ENCODE data around the gene HOXB6. TPM values are rescaled to one million over a fixed set of nuclear protein-coding genes. Genes with fewer than 3 reads are reported as not detected.

Gene HOXB6
- polyA plus RNA-seq, 6 donors from 2014 or later, result not detected

GRCh38 chr17:48571024-48571818 is 33.6 kb downstream of the HOXB6 start:
- DNase-seq (no peak), ATAC-seq (ENCODE audit: low read depth in 2 of 2) (no peak)
- Mint-ChIP-seq H3K27ac (no peak overlapping the region), H3K27me3 (peaks cover 24 to 46% (median 41%) of the 10 kb centered on the region in 3 donors), H3K9me3 (no peaks in the 10 kb centered on the region), H3K4me3 (no peak overlapping the region), H3K4me1 (peaks cover 9 to 23% (median 18%) of the 10 kb centered on the region in 3 donors), H3K36me3 (no peaks in the 10 kb centered on the region)

DNA sequence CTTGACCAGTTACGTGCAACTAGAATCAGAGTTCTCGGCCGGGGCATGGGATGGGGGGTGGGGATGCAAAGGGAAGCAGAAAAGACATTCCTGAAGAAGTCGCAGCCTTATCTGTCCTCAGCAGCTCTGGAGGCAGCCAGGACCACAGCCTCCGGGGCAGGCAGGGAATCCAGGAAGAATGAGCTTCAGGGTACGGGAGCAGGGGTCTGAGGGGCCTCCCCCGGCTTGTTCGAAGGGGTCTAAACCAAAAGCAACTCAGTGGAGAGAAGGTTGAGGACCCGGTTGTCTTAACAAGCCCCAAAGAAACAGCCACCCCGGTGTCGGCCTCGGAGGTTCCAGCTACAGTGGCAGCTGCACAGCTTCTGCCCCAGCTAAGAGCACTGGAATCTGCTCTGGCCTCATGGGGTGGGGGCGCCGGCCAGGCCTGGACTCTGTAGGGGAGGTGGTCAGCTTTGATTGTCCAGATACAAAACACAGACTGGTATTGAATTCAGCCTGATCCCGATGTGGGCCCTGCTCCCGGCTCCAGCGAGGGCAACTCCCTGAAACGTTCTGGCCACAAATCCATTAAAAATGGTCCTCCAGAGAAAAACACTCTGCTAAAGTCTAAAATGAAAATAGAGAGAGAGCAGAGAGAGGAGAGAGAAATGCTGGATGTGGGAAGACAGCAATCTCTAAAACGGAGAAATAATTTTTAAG is 34.3 kb downstream of the HOXB6 start:
- H3K27me3 Mint-ChIP-seq, result peaks cover 24 to 40% (median 35%) of the 10 kb centered on the region in 3 donors
- H3K4me3 Mint-ChIP-seq, result no peak overlapping the region
- H3K27ac Mint-ChIP-seq, result no peak overlapping the region
- DNase-seq (no peak), ATAC-seq (ENCODE audit: low read depth in 2 of 2) (no peak)
- no peaks in the 10 kb centered on the region for H3K36me3 Mint-ChIP-seq
- no peaks in the 10 kb centered on the region for H3K9me3 Mint-ChIP-seq
- peaks cover 4 to 17% (median 11%) of the 10 kb centered on the region in 3 donors for H3K4me1 Mint-ChIP-seq

GRCh38 chr17:48569674-48570324 is 35.0 kb downstream of the HOXB6 start:
- no peak for DNase-seq
- Mint-ChIP-seq H3K4me1 (peaks cover 4 to 17% (median 11%) of the 10 kb centered on the region in 3 donors), H3K27ac (no peak overlapping the region), H3K27me3 (peaks cover 24 to 33% (median 33%) of the 10 kb centered on the region in 3 donors), H3K9me3 (no peaks in the 10 kb centered on the region), H3K4me3 (no peak overlapping the region), H3K36me3 (no peaks in the 10 kb centered on the region)
- no peak for ATAC-seq (ENCODE audit: low read depth in 2 of 2)

GRCh38 chr17:48569240-48569582 is 35.6 kb downstream of the HOXB6 start:
- DNase-seq (no peak), ATAC-seq (ENCODE audit: low read depth in 2 of 2) (no peak)
- peaks cover 4 to 17% (median 11%) of the 10 kb centered on the region in 3 donors for H3K4me1 Mint-ChIP-seq
- no peaks in the 10 kb centered on the region for H3K36me3 Mint-ChIP-seq
- no peak overlapping the region for H3K4me3 Mint-ChIP-seq
- peaks cover 21 to 29% (median 28%) of the 10 kb centered on the region in 3 donors for H3K27me3 Mint-ChIP-seq
- no peaks in the 10 kb centered on the region for H3K9me3 Mint-ChIP-seq
- H3K27ac Mint-ChIP-seq, result no peak overlapping the region

DNA sequence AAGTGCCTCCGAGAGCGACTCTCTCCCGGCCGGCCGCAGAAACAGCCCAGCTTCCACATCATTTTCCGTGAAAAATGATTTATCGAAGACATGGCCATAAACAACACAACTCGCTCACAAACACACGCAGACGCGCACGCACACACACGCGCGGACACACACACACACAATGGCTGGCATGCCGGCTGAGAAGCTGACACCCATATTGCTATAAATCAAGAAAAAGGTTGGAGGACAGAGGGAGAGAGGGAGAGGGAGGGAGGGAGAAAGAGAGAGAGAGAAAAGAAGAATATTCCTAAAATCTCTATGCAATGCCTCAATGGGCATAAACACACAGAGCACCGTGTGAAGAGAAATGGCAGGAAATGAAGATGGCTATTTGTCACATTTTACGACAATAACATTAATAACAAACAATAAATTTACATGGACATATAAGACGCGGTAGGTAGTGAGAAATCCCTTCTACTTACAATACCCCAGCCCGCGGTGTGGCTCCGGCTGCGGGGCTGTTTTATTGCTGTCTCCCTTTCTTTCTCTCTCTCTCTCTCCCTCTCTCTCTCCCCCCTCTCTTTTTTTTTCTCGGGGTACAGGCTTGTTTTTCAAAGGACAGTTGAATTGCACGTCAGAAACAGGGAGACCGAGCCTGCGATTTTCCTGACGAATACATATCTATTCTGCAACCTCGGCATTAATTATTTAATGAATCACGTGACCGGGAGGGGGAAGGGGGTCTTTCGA is 36.1 kb downstream of the HOXB6 start:
- Mint-ChIP-seq H3K4me3 (peak overlapping the region in 4 of 8 donors; percentile 36 to 68 (median 46)), H3K4me1 (peaks cover 4 to 17% (median 11%) of the 10 kb centered on the region in 3 donors), H3K36me3 (no peaks in the 10 kb centered on the region), H3K27ac (peak overlapping the region in 1 of 6 donors; percentile 4), H3K27me3 (peaks cover 19 to 26% (median 26%) of the 10 kb centered on the region in 3 donors), H3K9me3 (no peaks in the 10 kb centered on the region)
- no peak for DNase-seq
- ATAC-seq (ENCODE audit: low read depth in 2 of 2), result no peak

GRCh38 chr17:48567646-48568354 is 37.0 kb downstream of the HOXB6 start:
- no peak for DNase-seq
- H3K36me3 Mint-ChIP-seq, result no peaks in the 10 kb centered on the region
- no peak overlapping the region for H3K27ac Mint-ChIP-seq
- H3K4me1 Mint-ChIP-seq, result peaks cover 4 to 11% (median 11%) of the 10 kb centered on the region in 3 donors
- peaks cover 12 to 27% (median 26%) of the 10 kb centered on the region in 3 donors for H3K27me3 Mint-ChIP-seq
- H3K4me3 Mint-ChIP-seq, result peak overlapping the region in 1 of 8 donors; percentile 68
- H3K9me3 Mint-ChIP-seq, result no peaks in the 10 kb centered on the region
- no peak for ATAC-seq (ENCODE audit: low read depth in 2 of 2)

- H3K9me3 Mint-ChIP-seq, result no peaks in the 10 kb centered on the region
- no peak for ATAC-seq (ENCODE audit: low read depth in 2 of 2)
- H3K27me3 Mint-ChIP-seq, result peaks cover 12 to 28% (median 26%) of the 10 kb centered on the region in 3 donors
- no peaks in the 10 kb centered on the region for H3K36me3 Mint-ChIP-seq
- H3K27ac Mint-ChIP-seq, result no peak overlapping the region
- H3K4me1 Mint-ChIP-seq, result peaks cover 4 to 11% (median 11%) of the 10 kb centered on the region in 3 donors
- no peak overlapping the region for H3K4me3 Mint-ChIP-seq
- no peak for DNase-seq
Measured at GRCh38 chr17:48567209-48567608, 37.6 kb downstream of the HOXB6 start.

DNA sequence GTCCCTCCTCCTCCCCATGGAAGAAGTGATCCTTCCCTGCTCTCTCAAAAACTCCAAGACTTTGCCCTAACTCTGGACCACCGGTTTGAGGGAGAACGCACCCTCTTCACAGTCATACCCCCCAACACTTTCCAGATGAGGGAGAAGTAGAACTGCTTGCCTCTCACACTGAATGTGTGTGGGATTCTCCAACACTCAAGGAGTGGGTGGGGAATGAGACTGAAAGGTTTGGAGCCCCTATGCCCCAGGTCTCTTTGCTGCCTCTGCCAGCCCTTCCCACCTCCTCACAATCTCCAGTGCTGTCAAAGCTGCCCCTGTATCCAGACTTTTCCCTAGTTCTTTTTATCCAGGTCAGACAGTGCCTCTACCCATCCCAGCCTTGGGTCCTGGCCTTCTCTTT is 38.1 kb downstream of the HOXB6 start:
- Mint-ChIP-seq H3K9me3 (no peaks in the 10 kb centered on the region), H3K4me3 (no peak overlapping the region), H3K27me3 (peaks cover 11 to 26% (median 25%) of the 10 kb centered on the region in 3 donors), H3K27ac (no peak overlapping the region), H3K36me3 (no peaks in the 10 kb centered on the region), H3K4me1 (peaks cover 4 to 11% (median 11%) of the 10 kb centered on the region in 3 donors)
- DNase-seq, result no peak
- no peak for ATAC-seq (ENCODE audit: low read depth in 2 of 2)

DNA sequence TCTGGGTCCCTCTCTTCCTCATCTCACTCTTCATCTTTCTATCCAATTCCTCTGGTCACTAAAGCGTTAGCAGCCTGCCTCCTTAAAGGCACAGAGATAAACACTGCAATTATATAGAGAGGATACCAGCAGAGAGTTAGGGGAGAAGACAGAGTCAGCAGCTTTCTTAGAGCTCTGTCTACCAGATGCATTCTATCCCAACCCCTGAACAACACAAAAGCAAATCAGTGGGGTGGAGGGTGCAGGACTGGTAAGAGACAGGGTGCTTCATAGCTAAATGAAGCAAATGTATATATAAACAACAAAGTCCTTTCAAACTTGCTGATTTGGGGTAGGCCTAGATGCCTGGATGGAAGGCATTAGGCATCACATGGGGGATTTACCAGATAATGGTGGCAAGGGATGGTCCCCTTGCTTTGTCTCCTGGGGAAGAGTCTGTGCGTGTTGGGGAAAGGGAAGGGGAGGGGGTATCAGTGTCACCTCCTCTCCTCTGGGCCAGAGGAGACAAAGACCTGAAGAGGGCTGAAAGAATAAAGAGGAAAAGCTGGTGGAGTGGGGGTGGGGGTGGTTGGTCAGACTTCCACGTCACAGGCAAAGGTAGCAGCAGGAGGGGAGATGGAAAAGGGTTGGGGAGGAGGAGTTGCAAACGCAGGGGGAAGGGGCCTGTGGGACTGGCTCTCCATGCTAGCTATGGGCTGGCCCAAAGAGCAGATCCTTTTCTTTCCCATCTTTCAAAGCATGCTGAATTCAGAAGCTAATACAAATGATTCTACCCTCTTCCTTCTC is 38.7 kb downstream of the HOXB6 start:
- Mint-ChIP-seq H3K27ac (no peak overlapping the region), H3K4me3 (no peak overlapping the region), H3K36me3 (no peaks in the 10 kb centered on the region), H3K4me1 (peaks cover 4 to 11% (median 11%) of the 10 kb centered on the region in 3 donors), H3K27me3 (peaks cover 11 to 27% (median 26%) of the 10 kb centered on the region in 3 donors), H3K9me3 (no peaks in the 10 kb centered on the region)
- DNase-seq, result no peak
- ATAC-seq (ENCODE audit: low read depth in 2 of 2), result no peak

GRCh38 chr17:48565022-48565554 is 39.7 kb downstream of the HOXB6 start:
- Mint-ChIP-seq H3K27me3 (peaks cover 11 to 30% (median 30%) of the 10 kb centered on the region in 3 donors), H3K4me3 (peak overlapping the region in 2 of 8 donors; percentile 57), H3K9me3 (no peaks in the 10 kb centered on the region), H3K4me1 (peaks cover 4 to 11% (median 11%) of the 10 kb centered on the region in 3 donors), H3K36me3 (no peaks in the 10 kb centered on the region), H3K27ac (no peak overlapping the region)
- DNase-seq (no peak), ATAC-seq (ENCODE audit: low read depth in 2 of 2) (no peak)

DNA sequence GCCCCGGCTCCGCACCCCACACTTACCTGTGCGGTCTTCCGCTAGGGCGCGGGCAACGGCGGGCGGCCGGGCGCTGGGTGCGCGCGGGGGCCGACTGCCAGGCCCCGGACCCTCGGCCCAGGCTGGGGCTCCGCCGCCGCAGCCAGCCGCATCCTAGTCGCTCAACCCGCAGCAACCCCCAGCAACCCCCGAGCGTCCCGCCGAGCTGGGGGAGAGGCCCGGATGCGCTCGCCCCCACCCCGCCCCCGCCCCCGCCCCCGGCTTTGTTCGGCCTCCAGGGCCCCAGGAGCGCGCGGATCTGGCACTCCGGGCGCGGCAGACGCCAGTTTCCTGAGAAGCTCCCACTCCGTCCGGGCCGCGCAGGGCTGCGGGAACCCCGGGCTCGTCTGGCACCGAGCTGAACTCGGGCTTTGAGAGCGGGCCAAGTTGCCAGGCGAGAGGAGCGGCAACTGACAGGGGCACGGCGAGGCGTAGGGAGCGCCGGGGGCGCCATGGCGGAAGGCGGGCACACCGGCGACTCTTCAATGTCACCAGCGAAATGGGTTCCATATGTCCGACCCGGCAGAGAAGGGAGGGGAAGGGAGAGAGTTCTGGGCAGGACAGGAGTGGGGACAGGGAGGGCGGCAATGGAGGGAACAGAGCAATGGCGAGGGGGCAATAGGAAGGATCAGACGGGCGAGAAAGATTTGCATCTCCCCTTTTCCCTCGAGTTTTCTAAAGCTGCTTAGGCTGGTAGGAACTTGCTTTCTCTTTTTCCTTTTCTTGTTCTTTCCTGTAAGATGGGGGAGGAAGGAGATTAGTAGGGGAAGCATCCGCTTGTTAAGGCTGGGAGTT is 40.4 kb downstream of the HOXB6 start:
- Mint-ChIP-seq H3K36me3 (no peaks in the 10 kb centered on the region), H3K4me3 (peak overlapping the region in 2 of 8 donors; percentile 57), H3K9me3 (no peaks in the 10 kb centered on the region), H3K27me3 (peaks cover 13 to 37% (median 36%) of the 10 kb centered on the region in 3 donors), H3K27ac (no peak overlapping the region), H3K4me1 (peaks cover 4 to 11% (median 11%) of the 10 kb centered on the region in 3 donors)
- ATAC-seq (ENCODE audit: low read depth in 2 of 2) (no peak), DNase-seq (no peak)

All from naive B cell (primary cell).